A549 treated with Hydrocortisone at 1 μM for 4 hours (cell line): Measurements from ENCODE around the gene ZBTB8A. TPM values are rescaled to one million over a fixed set of nuclear protein-coding genes. Genes with fewer than 3 reads are reported as not detected.

Experiments used
- total RNA-seq: library from RNA; stranded (reverse); fragments of 200-300 nt; extraction: Qiagen RNA extraction; gene quantifications from 5 replicates; pipeline ENCODE4 v1.2.3, GENCODE V29; 2022

Gene ZBTB8A
- 3.8 to 5.0 TPM (median 4.1 TPM) in 5 replicates for total RNA-seq

DNA sequence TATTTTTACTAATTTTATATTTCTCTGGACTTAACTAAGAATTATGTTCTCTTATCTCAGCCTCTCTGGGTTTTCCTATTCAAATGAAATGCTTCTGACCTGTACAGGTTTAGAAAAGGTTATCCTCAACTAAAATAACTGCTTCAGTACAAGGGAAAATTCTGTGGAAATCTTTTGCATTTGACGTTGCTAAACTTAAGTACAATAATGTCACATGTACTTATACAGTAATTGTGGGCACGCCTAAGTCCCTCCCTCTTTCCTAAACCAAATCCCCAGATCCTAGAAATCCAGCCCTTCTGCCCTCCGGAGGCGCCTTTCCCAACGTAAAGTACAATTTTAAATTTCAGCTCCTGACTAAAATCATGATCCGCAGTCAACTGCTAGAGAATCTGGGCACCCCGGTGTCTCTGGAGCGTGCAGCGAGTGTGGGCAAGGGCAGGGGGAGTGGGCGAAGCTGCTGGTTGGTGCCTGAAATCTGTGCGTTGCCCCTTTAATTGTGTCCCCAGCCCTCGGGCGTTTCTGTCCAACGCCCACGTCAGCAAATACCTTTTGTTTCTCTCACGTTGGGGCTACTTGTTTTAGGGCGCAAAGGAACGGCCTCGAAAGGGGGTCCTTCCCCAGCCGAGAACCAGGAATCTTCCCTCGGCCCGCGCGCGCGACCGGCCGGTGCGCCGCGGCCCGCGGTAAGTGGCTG is at the start of gene ZBTB8A:
ZBTB8A (plus strand) TSS at position 541 of the 697 bp plus-strand sequence. CDS start 53,505 bp downstream, outside the sequence.

DNA sequence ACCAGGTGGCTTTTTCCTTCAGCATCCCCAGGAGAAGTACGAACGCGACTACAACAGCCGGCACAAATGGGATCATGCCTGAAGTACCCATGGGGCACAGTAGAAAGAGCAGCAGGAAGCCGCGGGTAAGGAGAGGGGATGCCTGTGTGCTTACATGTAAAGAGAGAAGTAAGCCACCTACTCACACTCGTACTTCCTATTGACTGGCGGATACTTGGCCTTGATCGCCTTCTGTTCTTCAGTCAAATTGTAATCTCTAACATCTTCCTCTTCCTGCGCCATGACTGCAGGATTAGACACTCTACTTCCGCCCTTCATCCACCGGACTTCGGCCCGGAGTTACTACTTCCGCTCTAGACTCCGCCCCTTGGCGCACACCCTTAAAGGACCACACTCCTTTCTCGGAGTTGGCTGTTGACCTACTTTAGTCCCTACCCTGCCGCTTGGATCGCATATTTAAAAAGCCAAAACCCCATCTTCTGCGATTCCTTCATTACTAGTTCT is 111.1 kb downstream of the ZBTB8A start, which contains the start of gene ZBTB8OS:
ZBTB8OS (minus strand) TSS at position 303 of the 504 bp plus-strand sequence; CDS start at position 282, 21 bp downstream.

DNA sequence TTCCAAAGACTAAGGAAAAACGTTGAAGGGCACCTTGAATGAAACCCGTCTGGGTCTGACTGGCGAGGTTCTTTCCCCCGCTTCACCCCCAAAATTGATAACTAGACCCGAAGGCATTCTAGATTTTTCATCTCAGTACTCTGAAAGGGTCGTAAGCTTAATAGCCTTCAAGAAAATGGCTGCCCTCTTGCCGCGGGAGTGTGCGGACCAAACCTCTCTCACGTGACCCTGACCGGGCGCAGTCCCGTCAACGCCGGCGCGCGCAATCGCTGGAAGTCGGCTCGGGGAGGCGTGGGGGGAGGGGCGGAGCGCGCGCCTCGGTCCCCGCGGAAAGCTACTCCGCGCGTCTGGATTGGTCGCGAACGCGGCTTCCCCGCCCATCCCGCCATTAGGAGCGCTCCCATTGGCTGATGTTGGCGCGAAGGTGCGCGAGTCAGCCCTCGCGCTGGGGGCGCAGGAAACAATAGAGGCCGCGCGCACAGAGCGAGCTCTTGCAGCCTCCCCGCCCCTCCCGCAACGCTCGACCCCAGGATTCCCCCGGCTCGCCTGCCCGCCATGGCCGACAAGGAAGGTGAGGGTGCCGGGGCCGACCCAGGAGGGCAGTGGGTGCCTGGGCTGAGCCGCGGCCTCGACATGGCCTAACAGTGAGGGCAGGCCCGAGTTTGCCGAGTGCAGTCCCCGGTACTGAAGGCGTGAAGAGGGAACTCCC is 111.7 kb downstream of the ZBTB8A start, which contains the start of gene RBBP4:
RBBP4 (plus strand) TSS at position 457 of the 709 bp plus-strand sequence; CDS start at position 556, 99 bp downstream.

Other genes starting within 250 kb of the ZBTB8A start
- gene HDAC1, start 247.3 kb upstream of the ZBTB8A start, total RNA-seq: 51.1 to 58.3 TPM (median 53.6 TPM) in 5 replicates
- 52.9 to 69.7 TPM (median 64.0 TPM) in 5 replicates for gene MARCKSL1, start 203.2 kb upstream of the ZBTB8A start, total RNA-seq
- 2.1 to 4.5 TPM (median 3.7 TPM) in 5 replicates for gene FAM229A, start 176.9 kb upstream of the ZBTB8A start, total RNA-seq
- gene TSSK3, start 176.9 kb upstream of the ZBTB8A start, total RNA-seq: 0.10 to 0.17 TPM (median 0.15 TPM) in 3 of 5 replicates, not detected in the others
- 17.7 to 21.0 TPM (median 20.6 TPM) in 5 replicates for gene BSDC1, start 145.0 kb upstream of the ZBTB8A start, total RNA-seq
- gene ZBTB8B, start 74.4 kb upstream of the ZBTB8A start, total RNA-seq: 0.01 TPM in 1 of 5 replicates, not detected in the others
- 36.7 to 43.6 TPM (median 40.6 TPM) in 5 replicates for gene ZBTB8OS, start 111.1 kb downstream of the ZBTB8A start, total RNA-seq
- gene RBBP4, start 111.8 kb downstream of the ZBTB8A start, total RNA-seq: 66.3 to 96.0 TPM (median 74.1 TPM) in 5 replicates
- gene SYNC, start 163.3 kb downstream of the ZBTB8A start, total RNA-seq: 11.0 to 19.8 TPM (median 14.0 TPM) in 5 replicates